HCT116 (cell line): ENCODE results near the gene PRKCA. TPM values are rescaled to one million over a fixed set of nuclear protein-coding genes. Genes with fewer than 3 reads are reported as not detected.

Source experiments
- ATAC-seq: fragments of 200-7000 bp; cut with Tn5 transposase; 2 replicates; pipeline ENCODE4 v1.9.1; 2020; ENCODE audit warnings: mild to moderate bottlenecking, moderate library complexity
- BruUV-seq: library from RNA; stranded (reverse); fragments of 400-500 nt; replicated peaks from 2 replicates; lab custom pipeline; 2021; lab: Mats Ljungman, UMichigan
- CTCF ChIA-PET: fragments of 300-600 bp; sonication (Branson Sonifier 250); formaldehyde crosslinking; loops from one replicate; lab custom pipeline; 2021; ENCODE audit warnings: antibody characterized with exemption; lab: Charles Lee
- POLR2A ChIA-PET: fragments of 300-600, 350-600 bp; sonication (Branson Sonifier 250); formaldehyde crosslinking; loops from one replicate; lab custom pipeline; 2021; ENCODE audit warnings: antibody characterized with exemption; lab: Charles Lee
- RAD21 ChIA-PET, 2 experiments: fragments of 300-600 bp; sonication (Branson Sonifier 250); formaldehyde crosslinking; loops; one replicate each; lab custom pipeline; 2023; ENCODE audit warnings: low total read pairs in 2 of 2; ENCODE audit not compliant: uncharacterized antibody in 2 of 2, unreplicated experiment in 2 of 2, low non-redundant PET in 1 of 2; lab: Charles Lee
- DNase-seq: peaks from one replicate; pipeline ENCODE4 v3.0.0-alpha.2; 2010; ENCODE audit warnings: low read depth, low spot score
- H2AFZ ChIP-seq: fragments of 200-600 bp; shearing (Covaris generic), sonication (generic); 2 replicates; pipeline ENCODE4 v1.6.1; 2017; ENCODE audit warnings: low read depth, mixed run types, mixed read lengths, antibody characterized with exemption, low read length; ENCODE audit not compliant: poor library complexity, severe bottlenecking
- H3K27ac ChIP-seq: 2 replicates; pipeline ENCODE4 v1.5.1; 2012; ENCODE audit warnings: low read depth, low read length
- H3K27me3 ChIP-seq: fragments of 200-600 bp; sonication (generic); 2 replicates; pipeline ENCODE4 v1.6.1; 2016; ENCODE audit warnings: mixed run types, low read length, mixed read lengths; ENCODE audit not compliant: insufficient read depth
- H3K36me3 ChIP-seq, 2 experiments: fragments of 200-500 bp in 1 of 2; fragments of 200-600 bp in 1 of 2; sonication (Bioruptor generic) in 1 of 2; sonication (generic) in 1 of 2; 2 replicates each; pipeline versions ENCODE4 v1.5.1 to v1.6.1; 2014 to 2016; ENCODE audit warnings: low read length in 2 of 2, inconsistent platforms in 1 of 2, mixed read lengths in 1 of 2, mixed run types in 1 of 2; ENCODE audit not compliant: insufficient read depth in 2 of 2, control insufficient read depth in 1 of 2
- H3K4me1 ChIP-seq, 2 experiments: fragments of 200-600 bp in 1 of 2; sonication (generic) in 1 of 2; 2 replicates each; pipeline versions ENCODE4 v1.5.1 to v1.6.1; 2012 to 2017; ENCODE audit warnings: low read length in 2 of 2, inconsistent platforms in 1 of 2, mild to moderate bottlenecking in 1 of 2, mixed read lengths in 1 of 2, mixed run types in 1 of 2, moderate library complexity in 1 of 2; ENCODE audit not compliant: insufficient read depth in 2 of 2, control insufficient read depth in 1 of 2
- H3K4me2 ChIP-seq: fragments of 200-600 bp; sonication (generic); 2 replicates; pipeline ENCODE4 v1.6.1; 2017; ENCODE audit warnings: mixed run types, low read length, mixed read lengths
- H3K4me3 ChIP-seq, 2 experiments: fragments of 200-600 bp in 1 of 2; sonication (generic) in 1 of 2; replicated peaks in 1 of 2; 2 replicates each; pipeline ENCODE4 v1.5.1; 2011 to 2016; ENCODE audit warnings: low read length in 2 of 2, control low read depth in 1 of 2, low read depth in 1 of 2, mild to moderate bottlenecking in 1 of 2, mixed read lengths in 1 of 2, mixed run types in 1 of 2
- H3K79me2 ChIP-seq: fragments of 200-600 bp; sonication (generic); 2 replicates; pipeline ENCODE4 v1.6.1; 2017; ENCODE audit warnings: mild to moderate bottlenecking, mixed run types, low read length, moderate library complexity, mixed read lengths; ENCODE audit not compliant: insufficient read depth
- H3K9ac ChIP-seq: fragments of 200-600 bp; sonication (generic); 2 replicates; pipeline ENCODE4 v1.6.1; 2016; ENCODE audit warnings: low read length, mixed read lengths
- H3K9me2 ChIP-seq: fragments of 200-600 bp; sonication (generic), shearing (Covaris generic); 2 replicates; pipeline ENCODE4 v1.6.1; 2017; ENCODE audit warnings: mixed run types, mild to moderate bottlenecking, moderate library complexity; ENCODE audit not compliant: insufficient read depth
- H3K9me3 ChIP-seq, 2 experiments: fragments of 200-500 bp in 1 of 2; fragments of 200-600 bp in 1 of 2; sonication (Bioruptor generic) in 1 of 2; sonication (generic) in 1 of 2; 2 replicates each; pipeline ENCODE4 v1.6.1; 2014 to 2017; ENCODE audit warnings: low read length in 2 of 2, mixed read lengths in 2 of 2, inconsistent platforms in 1 of 2, low read depth in 1 of 2, mild to moderate bottlenecking in 1 of 2, mixed run types in 1 of 2, moderate library complexity in 1 of 2; ENCODE audit not compliant: control insufficient read depth in 1 of 2, insufficient read depth in 1 of 2
- H4K20me1 ChIP-seq: fragments of 200-600 bp; sonication (generic), shearing (Covaris generic); 2 replicates; pipeline ENCODE4 v1.6.1; 2017; ENCODE audit warnings: mixed run types, mild to moderate bottlenecking, moderate library complexity; ENCODE audit not compliant: insufficient read depth
- CBX3 ChIP-seq: IDR thresholded peaks from 2 replicates; pipeline ENCODE4 v1.6.1; 2012; ENCODE audit warnings: low read depth
- JUND ChIP-seq: IDR thresholded peaks from 2 replicates; pipeline ENCODE4 v1.6.1; 2012
- POLR2AphosphoS5 ChIP-seq: IDR thresholded peaks from 2 replicates; pipeline ENCODE4 v1.6.1; 2011; ENCODE audit warnings: mild to moderate bottlenecking, low read depth, low read length, moderate library complexity
- RAD21 ChIP-seq: IDR thresholded peaks from 2 replicates; pipeline ENCODE4 v1.6.1; 2012; ENCODE audit warnings: low read depth, mild to moderate bottlenecking
- SRF ChIP-seq: IDR thresholded peaks from 2 replicates; pipeline ENCODE4 v1.6.1; 2012; ENCODE audit warnings: low read depth
- TCF7L2 ChIP-seq: IDR thresholded peaks from 2 replicates; pipeline ENCODE4 v1.7.0; 2011; ENCODE audit warnings: borderline replicate concordance, inconsistent platforms; ENCODE audit not compliant: insufficient read depth, insufficient read length; ENCODE audit errors: extremely low read depth
- YY1 ChIP-seq: IDR thresholded peaks from 2 replicates; pipeline ENCODE4 v1.6.1; 2011; ENCODE audit warnings: low read length, low read depth, moderate library complexity, mild to moderate bottlenecking; ENCODE audit not compliant: insufficient replicate concordance; ENCODE audit errors: extremely low read depth
- ZFX ChIP-seq: fragments of 450-650 bp; IDR thresholded peaks from 2 replicates; pipeline ENCODE4 v1.6.1; 2017
- intact Hi-C: fragments of 100-400 bp; cut with micrococcal nuclease; formaldehyde crosslinking; loops from 2 replicates; pipeline ENCODE4 v1.10.0; 2022
- total RNA-seq: library from RNA; stranded (reverse); gene quantifications from one replicate; pipeline ENCODE4 v1.2.1, GENCODE V29; 2021; ENCODE audit not compliant: unreplicated experiment
- TF ChIP-seq, protein P1 (sequence below): IDR thresholded peaks from 2 replicates; pipeline ENCODE4 v1.6.1; 2012; ENCODE audit warnings: low read depth
- TF ChIP-seq, protein P2 (sequence below): IDR thresholded peaks from 2 replicates; pipeline ENCODE4 v1.6.1; 2012

PRKCA gene
- total RNA-seq, 1 experiment from 2014 or later: 18.8 TPM

DNA sequence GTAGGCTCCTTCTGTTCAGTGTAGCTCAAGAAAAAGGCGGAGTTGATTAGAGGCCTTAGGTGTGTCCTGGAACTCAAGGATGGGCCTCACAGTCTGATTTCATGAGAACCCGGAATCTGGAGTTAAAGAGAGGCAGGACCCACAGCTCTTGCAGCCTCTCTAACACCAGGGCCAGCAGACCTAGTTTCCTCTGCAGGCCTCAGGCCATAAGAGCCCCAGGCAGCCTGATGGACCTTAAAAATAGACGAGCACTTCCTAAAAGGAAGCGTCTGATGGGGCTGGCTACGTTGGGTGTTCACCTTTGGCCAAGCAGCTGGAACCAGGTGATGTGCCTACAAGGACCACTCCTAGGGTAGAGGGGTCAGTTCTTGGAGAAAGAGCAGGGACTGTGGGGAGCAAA lies 540.1 kb downstream of the PRKCA start:
- H3K9me3 ChIP-seq: no peaks in the 10 kb centered on the region
- BruUV-seq: no TSS peak
- POLR2A ChIA-PET: no interaction called here
- H3K36me3 ChIP-seq: no peaks in the 10 kb centered on the region
- CTCF ChIA-PET: no interaction called here
- TF ChIP-seq, protein P1, sequence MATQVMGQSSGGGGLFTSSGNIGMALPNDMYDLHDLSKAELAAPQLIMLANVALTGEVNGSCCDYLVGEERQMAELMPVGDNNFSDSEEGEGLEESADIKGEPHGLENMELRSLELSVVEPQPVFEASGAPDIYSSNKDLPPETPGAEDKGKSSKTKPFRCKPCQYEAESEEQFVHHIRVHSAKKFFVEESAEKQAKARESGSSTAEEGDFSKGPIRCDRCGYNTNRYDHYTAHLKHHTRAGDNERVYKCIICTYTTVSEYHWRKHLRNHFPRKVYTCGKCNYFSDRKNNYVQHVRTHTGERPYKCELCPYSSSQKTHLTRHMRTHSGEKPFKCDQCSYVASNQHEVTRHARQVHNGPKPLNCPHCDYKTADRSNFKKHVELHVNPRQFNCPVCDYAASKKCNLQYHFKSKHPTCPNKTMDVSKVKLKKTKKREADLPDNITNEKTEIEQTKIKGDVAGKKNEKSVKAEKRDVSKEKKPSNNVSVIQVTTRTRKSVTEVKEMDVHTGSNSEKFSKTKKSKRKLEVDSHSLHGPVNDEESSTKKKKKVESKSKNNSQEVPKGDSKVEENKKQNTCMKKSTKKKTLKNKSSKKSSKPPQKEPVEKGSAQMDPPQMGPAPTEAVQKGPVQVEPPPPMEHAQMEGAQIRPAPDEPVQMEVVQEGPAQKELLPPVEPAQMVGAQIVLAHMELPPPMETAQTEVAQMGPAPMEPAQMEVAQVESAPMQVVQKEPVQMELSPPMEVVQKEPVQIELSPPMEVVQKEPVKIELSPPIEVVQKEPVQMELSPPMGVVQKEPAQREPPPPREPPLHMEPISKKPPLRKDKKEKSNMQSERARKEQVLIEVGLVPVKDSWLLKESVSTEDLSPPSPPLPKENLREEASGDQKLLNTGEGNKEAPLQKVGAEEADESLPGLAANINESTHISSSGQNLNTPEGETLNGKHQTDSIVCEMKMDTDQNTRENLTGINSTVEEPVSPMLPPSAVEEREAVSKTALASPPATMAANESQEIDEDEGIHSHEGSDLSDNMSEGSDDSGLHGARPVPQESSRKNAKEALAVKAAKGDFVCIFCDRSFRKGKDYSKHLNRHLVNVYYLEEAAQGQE: no peak
- no peak for TF ChIP-seq JUND
- TF ChIP-seq YY1: no peak
- TF ChIP-seq ZFX: no peak
- no peak for TF ChIP-seq SRF
- no peak for TF ChIP-seq CBX3
- no peak for TF ChIP-seq POLR2AphosphoS5
- no peak for TF ChIP-seq TCF7L2
- TF ChIP-seq, protein P2, sequence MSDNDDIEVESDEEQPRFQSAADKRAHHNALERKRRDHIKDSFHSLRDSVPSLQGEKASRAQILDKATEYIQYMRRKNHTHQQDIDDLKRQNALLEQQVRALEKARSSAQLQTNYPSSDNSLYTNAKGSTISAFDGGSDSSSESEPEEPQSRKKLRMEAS: no peak
- no peak for TF ChIP-seq RAD21
- RAD21 ChIA-PET: no interaction called here
- ATAC-seq (no peak), DNase-seq (no peak)
- H3K79me2 ChIP-seq: no peaks in the 10 kb centered on the region
- no peak overlapping the region for H2AFZ ChIP-seq
- H3K27me3 ChIP-seq: peaks cover 13% of the 10 kb centered on the region; the same call in 1 of the 2 replicates
- H3K4me3 ChIP-seq: no peak overlapping the region
- H4K20me1 ChIP-seq: no peaks in the 10 kb centered on the region
- no peaks in the 10 kb centered on the region for H3K4me1 ChIP-seq
- no peak overlapping the region for H3K9ac ChIP-seq
- intact Hi-C loops: no loop called here
- no peak overlapping the region for H3K4me2 ChIP-seq
- no peak overlapping the region for H3K27ac ChIP-seq
- H3K9me2 ChIP-seq: no peaks in the 10 kb centered on the region
